GM13976 (cell line): ENCODE measurements around the gene PEAK1.

Experiments used
- DNase-seq: peaks from one replicate; pipeline ENCODE4 v3.0.0; 2012; ENCODE audit warnings: low spot score
- in situ Hi-C: fragments of 300-500 bp; cut with MboI; formaldehyde crosslinking; loops from one replicate; pipeline ENCODE4 v1.12.0; 2022; ENCODE audit warnings: low sequenced_read_pairs, mixed read lengths, inconsistent platforms; ENCODE audit not compliant: unreplicated experiment
- TF ChIP-seq, protein P1 (sequence below): IDR thresholded peaks from 2 replicates; pipeline ENCODE4 v1.5.1; 2012; ENCODE audit warnings: borderline replicate concordance, mild to moderate bottlenecking; ENCODE audit not compliant: insufficient read depth; ENCODE audit errors: extremely low read depth, missing control alignments, control extremely low read depth

PEAK1 gene

GRCh38 chr15:77311020-77311419 is 108.9 kb downstream of the PEAK1 start:
- no peak for DNase-seq
- TF ChIP-seq, protein P1, sequence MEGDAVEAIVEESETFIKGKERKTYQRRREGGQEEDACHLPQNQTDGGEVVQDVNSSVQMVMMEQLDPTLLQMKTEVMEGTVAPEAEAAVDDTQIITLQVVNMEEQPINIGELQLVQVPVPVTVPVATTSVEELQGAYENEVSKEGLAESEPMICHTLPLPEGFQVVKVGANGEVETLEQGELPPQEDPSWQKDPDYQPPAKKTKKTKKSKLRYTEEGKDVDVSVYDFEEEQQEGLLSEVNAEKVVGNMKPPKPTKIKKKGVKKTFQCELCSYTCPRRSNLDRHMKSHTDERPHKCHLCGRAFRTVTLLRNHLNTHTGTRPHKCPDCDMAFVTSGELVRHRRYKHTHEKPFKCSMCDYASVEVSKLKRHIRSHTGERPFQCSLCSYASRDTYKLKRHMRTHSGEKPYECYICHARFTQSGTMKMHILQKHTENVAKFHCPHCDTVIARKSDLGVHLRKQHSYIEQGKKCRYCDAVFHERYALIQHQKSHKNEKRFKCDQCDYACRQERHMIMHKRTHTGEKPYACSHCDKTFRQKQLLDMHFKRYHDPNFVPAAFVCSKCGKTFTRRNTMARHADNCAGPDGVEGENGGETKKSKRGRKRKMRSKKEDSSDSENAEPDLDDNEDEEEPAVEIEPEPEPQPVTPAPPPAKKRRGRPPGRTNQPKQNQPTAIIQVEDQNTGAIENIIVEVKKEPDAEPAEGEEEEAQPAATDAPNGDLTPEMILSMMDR: no peak
- in situ Hi-C loops: no loop called here

DNA sequence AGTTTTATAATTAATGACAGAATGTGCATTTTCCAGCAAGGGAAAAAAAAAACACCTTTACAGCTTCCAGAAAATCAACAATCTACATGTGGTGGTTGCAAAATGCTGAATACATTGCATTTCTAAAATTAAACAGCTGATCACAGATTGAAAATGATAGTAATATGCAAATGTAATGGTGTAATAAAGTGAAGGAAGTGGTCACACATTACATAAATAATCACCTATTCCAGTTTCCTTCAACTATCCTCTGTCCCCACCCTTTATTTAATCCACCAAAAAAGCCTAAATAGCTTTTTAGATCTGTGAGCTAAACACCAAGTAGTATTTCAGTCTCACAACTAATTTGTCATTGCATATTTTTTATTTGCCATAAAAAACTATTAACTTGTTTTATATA is 110.5 kb downstream of the PEAK1 start:
- TF ChIP-seq, protein P1: no peak
- in situ Hi-C loops: no loop called here
- no peak for DNase-seq

GRCh38 chr15:77305953-77306352 is 114.0 kb downstream of the PEAK1 start:
- in situ Hi-C loops: no loop called here
- TF ChIP-seq, protein P1: no peak
- no peak for DNase-seq

DNA sequence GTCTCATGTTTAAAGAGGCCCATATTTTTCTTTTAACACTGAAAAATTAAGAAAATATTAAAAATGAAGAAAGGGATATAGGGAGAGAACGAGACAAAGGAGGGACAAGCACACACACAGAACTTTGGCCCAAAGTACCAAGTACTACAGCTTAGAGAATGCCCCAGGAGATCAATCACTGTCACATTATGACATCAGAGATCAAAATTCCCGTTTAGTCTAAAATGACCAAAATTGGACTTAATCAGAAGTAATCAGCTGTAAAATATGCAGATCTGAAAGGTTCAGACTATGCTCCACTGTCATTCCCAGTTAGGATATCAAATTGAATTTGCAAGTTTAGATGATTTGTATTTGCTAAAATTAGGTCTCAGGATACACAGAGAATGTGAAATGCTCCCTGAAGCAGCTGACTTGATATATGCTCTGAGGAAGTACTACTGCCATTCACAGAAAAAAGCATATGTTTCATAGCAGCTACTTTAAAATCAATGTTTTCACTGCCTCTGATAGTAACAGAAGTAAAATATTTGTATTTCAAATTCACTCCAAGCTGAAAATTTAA is 123.0 kb downstream of the PEAK1 start:
- in situ Hi-C loops: no loop called here
- TF ChIP-seq, protein P1: no peak
- DNase-seq: no peak

DNA sequence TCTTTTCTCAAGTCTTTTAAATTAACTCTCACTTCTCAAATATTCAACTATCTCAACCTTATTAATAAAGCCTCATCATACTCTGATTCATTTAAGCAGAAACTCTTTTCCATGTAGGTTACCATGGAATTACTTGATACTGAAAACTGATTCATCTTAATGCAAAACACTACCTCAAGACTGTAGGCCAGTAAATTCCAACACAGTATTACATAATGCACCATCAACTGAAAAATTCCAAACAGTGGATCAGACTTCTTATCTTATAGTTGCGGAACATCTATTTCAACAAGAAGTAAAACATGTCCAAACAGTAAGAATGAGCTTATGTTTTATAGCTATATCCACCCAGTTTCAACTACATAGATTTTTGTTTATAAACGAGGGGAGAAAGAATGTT is 124.5 kb downstream of the PEAK1 start:
- TF ChIP-seq, protein P1: no peak
- in situ Hi-C loops: no loop called here
- no peak for DNase-seq

DNA sequence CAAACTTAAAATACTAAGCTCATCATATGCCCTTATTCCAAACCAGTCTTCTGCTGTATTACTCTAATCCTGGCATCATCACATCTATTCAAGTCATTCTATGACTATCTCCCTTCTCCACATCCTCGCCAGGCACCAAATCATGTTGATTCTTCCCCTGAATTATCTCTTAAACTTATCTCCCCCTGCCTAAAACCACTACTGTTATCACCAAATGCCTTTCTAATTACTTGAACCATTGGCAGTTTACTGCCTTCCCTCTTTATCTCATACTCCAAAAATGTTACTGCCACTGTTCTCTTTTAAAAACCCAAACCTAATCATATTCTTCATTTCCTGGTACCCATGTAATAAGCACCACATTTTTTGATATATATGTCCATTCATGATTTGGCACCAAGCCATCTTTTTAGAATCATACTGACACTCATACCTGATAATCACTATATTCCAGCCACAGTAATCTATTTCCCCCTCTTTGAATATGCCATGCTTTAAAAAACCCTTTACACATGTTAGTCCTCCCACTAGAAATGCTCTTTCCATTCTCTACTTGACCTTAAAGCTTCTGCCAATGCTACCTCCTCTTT is 126.8 kb downstream of the PEAK1 start:
- TF ChIP-seq, protein P1: no peak
- in situ Hi-C loops: no loop called here
- no peak for DNase-seq
